Stimulated activated CD4-positive, alpha-beta T cell treated with anti-CD3 and anti-CD28 coated beads, Interleukin-1b, Interleukin-23, amount 100 ng/mL, for 1 hour (primary cell): ENCODE results near the gene HTRA3.

Source experiments
- DNase-seq, 2 donors: peaks; one replicate each; pipeline ENCODE4 v3.0.0-alpha.2; 2020; ENCODE audit warnings: low read depth in 2 of 2

The HTRA3 gene

DNA sequence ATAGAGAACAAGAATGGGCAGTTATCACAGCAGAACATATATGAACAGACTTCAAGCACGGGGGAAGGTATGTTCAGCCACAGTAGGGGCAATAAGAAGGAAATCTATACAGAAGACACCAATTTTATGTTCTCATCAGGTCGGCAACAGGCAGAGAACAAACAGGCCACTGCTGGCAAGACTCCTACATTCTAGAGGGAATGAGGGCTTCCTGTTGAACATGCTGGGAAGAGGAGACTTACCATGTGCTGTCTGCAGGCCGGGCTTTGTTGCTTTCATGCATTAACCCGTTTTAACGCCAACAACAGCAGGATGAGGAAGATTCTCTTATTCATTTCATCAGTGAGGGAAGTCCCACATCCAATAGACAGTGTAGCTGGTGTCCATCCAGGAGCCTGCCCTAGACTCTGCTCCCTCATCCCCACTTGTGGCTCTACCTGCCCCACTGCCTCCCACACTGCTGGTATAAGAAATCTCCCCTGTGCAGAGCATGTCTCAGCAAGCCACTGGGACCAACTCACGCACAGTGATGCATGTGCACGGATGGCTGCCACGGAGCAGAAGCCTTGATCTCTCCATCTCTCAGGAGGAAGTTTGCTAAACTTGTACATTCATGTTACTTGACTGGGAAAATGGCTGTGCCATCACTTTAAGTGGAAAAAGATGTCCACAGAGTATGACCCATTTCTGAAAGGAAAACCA, 86.5 kb downstream of the HTRA3 start:
- DNase-seq: no peak
